ENCODE results near the gene ACIN1.

ACIN1 gene

GRCh38 chr14:23080474-23080873 is 14.5 kb downstream of the ACIN1 start:
- DNase-seq (ENCODE audit: low read depth in 1 of 2, low spot score in 1 of 2), result no peak

GRCh38 chr14:23079716-23080115 is 15.2 kb downstream of the ACIN1 start:
- no peak for DNase-seq (ENCODE audit: low read depth in 1 of 2, low spot score in 1 of 2)

- DNase-seq (ENCODE audit: low read depth in 1 of 2, low spot score in 1 of 2), result no peak
Measured at GRCh38 chr14:23078692-23079116, 16.2 kb downstream of the ACIN1 start.

GRCh38 chr14:23077962-23078361 is 17.0 kb downstream of the ACIN1 start:
- DNase-seq (ENCODE audit: low read depth in 1 of 2, low spot score in 1 of 2), result no peak

- no peak for DNase-seq (ENCODE audit: low read depth in 1 of 2, low spot score in 1 of 2)
Measured at GRCh38 chr14:23076785-23077408, 18.0 kb downstream of the ACIN1 start.

- DNase-seq (ENCODE audit: low read depth in 1 of 2, low spot score in 1 of 2), result no peak
Measured at GRCh38 chr14:23074906-23075305, 20.0 kb downstream of the ACIN1 start.

GRCh38 chr14:23071921-23072539 is 22.9 kb downstream of the ACIN1 start:
- no peak for DNase-seq (ENCODE audit: low read depth in 1 of 2, low spot score in 1 of 2)

GRCh38 chr14:23071244-23071920 is 23.6 kb downstream of the ACIN1 start:
- DNase-seq (ENCODE audit: low read depth in 1 of 2, low spot score in 1 of 2), result peak; percentile 34 to 62

GRCh38 chr14:23070262-23071129 is 24.4 kb downstream of the ACIN1 start:
- no peak for DNase-seq (ENCODE audit: low read depth in 1 of 2, low spot score in 1 of 2)

- no peak for DNase-seq (ENCODE audit: low read depth in 1 of 2, low spot score in 1 of 2)
Measured at GRCh38 chr14:23069413-23069806, 25.5 kb downstream of the ACIN1 start.

- peak; percentile 41 to 52 for DNase-seq (ENCODE audit: low read depth in 1 of 2, low spot score in 1 of 2)
Measured at GRCh38 chr14:23068789-23069412, 26.0 kb downstream of the ACIN1 start.

- no peak for DNase-seq (ENCODE audit: low read depth in 1 of 2, low spot score in 1 of 2)
Measured at GRCh38 chr14:23067847-23068788, 26.8 kb downstream of the ACIN1 start.

GRCh38 chr14:23066855-23067744 is 27.8 kb downstream of the ACIN1 start:
- no peak for DNase-seq (ENCODE audit: low read depth in 1 of 2, low spot score in 1 of 2)

- no peak for DNase-seq (ENCODE audit: low read depth in 1 of 2, low spot score in 1 of 2)
Measured at GRCh38 chr14:23066368-23066767, 28.6 kb downstream of the ACIN1 start.

GRCh38 chr14:23063601-23064000 is 31.3 kb downstream of the ACIN1 start:
- DNase-seq (ENCODE audit: low read depth in 1 of 2, low spot score in 1 of 2), result no peak

- no peak for DNase-seq (ENCODE audit: low read depth in 1 of 2, low spot score in 1 of 2)
Measured at GRCh38 chr14:23062002-23062401, 32.9 kb downstream of the ACIN1 start.

- DNase-seq (ENCODE audit: low read depth in 1 of 2, low spot score in 1 of 2), result no peak
Measured at GRCh38 chr14:23060536-23061260, 34.2 kb downstream of the ACIN1 start.
